Measurements from ENCODE around the gene CCL13. TPM values are rescaled to one million over a fixed set of nuclear protein-coding genes. Genes with fewer than 3 reads are reported as not detected.

Gene CCL13
- total RNA-seq, 4 donors from 2014 or later: 3.0 to 4.1 TPM; not detected in 2

DNA sequence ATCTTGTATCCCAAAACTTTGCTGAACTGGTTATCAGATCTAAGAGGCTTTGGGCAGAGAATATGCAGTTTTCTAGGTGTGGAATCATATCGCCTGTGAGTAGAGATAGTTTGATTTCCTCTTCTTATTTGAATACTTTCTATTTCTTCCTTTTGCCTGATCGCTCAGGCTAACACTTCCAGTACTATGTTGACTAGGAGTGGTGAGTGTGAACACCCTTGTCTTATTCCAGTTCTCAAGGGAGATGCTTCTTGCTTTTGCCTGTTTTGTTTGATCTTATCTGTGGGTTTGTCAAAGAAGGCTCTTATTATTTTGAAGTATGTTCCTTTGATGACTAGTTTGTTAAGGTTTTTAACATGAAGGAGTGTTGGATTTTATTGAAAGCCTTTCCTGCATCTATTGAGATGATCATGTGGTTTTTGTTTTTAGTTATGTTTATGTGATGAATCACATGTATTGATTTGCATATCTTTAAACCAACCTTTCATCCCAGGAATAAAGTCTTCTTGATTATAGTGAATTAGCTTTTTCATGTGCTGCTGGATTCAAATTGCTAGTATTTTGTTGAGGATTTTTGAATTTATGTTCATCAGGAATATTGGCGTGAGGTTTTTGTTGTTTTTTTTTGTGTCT lies 17.0 kb upstream of the CCL13 start:
- H3K4me1 ChIP-seq: no peaks in the 10 kb centered on the region
- no peak overlapping the region for H3K4me3 ChIP-seq
- TF ChIP-seq POLR2A (IDR thresholded peaks at IDR 0.05): no peak
- TF ChIP-seq, protein P1, sequence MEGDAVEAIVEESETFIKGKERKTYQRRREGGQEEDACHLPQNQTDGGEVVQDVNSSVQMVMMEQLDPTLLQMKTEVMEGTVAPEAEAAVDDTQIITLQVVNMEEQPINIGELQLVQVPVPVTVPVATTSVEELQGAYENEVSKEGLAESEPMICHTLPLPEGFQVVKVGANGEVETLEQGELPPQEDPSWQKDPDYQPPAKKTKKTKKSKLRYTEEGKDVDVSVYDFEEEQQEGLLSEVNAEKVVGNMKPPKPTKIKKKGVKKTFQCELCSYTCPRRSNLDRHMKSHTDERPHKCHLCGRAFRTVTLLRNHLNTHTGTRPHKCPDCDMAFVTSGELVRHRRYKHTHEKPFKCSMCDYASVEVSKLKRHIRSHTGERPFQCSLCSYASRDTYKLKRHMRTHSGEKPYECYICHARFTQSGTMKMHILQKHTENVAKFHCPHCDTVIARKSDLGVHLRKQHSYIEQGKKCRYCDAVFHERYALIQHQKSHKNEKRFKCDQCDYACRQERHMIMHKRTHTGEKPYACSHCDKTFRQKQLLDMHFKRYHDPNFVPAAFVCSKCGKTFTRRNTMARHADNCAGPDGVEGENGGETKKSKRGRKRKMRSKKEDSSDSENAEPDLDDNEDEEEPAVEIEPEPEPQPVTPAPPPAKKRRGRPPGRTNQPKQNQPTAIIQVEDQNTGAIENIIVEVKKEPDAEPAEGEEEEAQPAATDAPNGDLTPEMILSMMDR (IDR thresholded peaks at IDR 0.05): no peak
- no peak overlapping the region for H3K27ac ChIP-seq
- no peaks in the 10 kb centered on the region for H3K27me3 ChIP-seq
- H3K36me3 ChIP-seq: no peaks in the 10 kb centered on the region
- DNase-seq: no peak
- intact Hi-C loops (cut with DNase I; ENCODE audit: low total_unique reads): no loop called here
- H3K9me3 ChIP-seq: no peaks in the 10 kb centered on the region

DNA sequence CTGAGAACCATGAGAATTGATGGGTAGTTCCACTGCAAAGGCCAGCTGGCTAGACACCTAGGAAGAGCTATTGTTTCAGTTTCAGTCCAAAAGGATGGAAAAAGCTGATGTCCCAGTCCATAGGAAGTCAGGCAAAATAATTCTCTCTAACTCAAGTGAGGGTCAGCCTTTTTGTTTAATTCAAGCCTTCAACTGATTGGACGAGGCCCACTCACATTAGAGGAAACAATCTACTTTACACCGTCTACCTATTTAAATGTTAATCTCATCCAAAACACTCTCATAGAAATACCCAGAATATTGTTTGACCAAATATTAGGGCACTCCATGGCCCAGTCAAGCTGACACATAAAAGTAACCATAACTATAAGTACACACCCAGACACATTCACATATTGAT lies 14.4 kb upstream of the CCL13 start:
- Histone ChIP-seq H3K4me3 (no peak overlapping the region), H3K27me3 (no peaks in the 10 kb centered on the region), H3K9me3 (no peaks in the 10 kb centered on the region), H3K27ac (no peak overlapping the region), H3K36me3 (no peaks in the 10 kb centered on the region), H3K4me1 (no peaks in the 10 kb centered on the region)
- TF ChIP-seq, protein P1 (IDR thresholded peaks at IDR 0.05): no peak
- no peak for TF ChIP-seq POLR2A (IDR thresholded peaks at IDR 0.05)
- no peak for DNase-seq
- intact Hi-C loops (cut with DNase I; ENCODE audit: low total_unique reads): no loop called here

DNA sequence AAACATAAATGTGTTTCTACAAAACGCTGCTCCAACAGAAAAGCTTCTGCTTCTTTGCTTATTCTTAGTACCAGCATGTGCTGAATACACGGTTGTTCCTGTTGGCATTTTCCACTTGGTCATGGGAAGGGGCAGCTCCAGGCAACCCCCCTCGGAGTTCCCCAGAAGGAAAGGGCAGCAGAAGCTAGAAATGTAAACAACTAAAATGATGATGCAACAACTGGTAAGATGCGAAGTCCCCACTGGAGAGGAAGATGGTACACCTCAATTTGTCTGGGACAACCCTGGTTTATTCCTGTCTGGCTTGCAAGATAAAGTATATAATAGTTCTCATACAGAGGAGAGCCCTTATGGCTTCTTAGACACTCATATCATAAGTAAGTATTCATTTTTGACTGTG lies 9.2 kb upstream of the CCL13 start:
- intact Hi-C loops (cut with DNase I; ENCODE audit: low total_unique reads): no loop called here
- Histone ChIP-seq H3K9me3 (no peaks in the 10 kb centered on the region), H3K27ac (no peak overlapping the region), H3K4me1 (no peaks in the 10 kb centered on the region), H3K36me3 (no peaks in the 10 kb centered on the region), H3K4me3 (no peak overlapping the region), H3K27me3 (no peaks in the 10 kb centered on the region)
- no peak for TF ChIP-seq POLR2A (IDR thresholded peaks at IDR 0.05)
- TF ChIP-seq, protein P1 (IDR thresholded peaks at IDR 0.05): no peak
- DNase-seq: no peak

DNA sequence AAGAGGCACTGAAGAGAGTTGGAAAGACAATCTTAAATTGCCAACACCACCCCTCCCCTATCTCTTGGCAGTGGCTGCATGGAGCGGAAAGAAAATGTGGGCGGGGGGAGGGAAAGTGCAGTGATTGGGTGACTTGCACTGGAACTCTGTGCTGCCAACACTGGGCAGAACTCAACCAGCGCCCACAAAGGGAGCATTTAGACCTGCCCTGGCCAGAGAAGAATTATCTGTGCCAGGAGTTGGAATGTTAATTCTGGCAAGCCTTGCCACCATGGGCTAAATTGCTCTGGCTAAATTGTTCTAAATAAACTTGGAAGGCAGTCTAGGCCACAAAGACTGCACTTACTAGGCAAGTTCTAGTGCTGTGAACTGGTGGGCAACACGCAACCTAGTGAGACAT lies 6.5 kb upstream of the CCL13 start:
- H3K36me3 ChIP-seq: no peaks in the 10 kb centered on the region
- no peak for TF ChIP-seq POLR2A (IDR thresholded peaks at IDR 0.05)
- TF ChIP-seq, protein P1 (IDR thresholded peaks at IDR 0.05): no peak
- no peak overlapping the region for H3K4me3 ChIP-seq
- H3K27me3 ChIP-seq: no peaks in the 10 kb centered on the region
- H3K4me1 ChIP-seq: no peaks in the 10 kb centered on the region
- intact Hi-C loops (cut with DNase I; ENCODE audit: low total_unique reads): no loop called here
- no peak for DNase-seq
- H3K27ac ChIP-seq: no peak overlapping the region
- no peaks in the 10 kb centered on the region for H3K9me3 ChIP-seq

DNA sequence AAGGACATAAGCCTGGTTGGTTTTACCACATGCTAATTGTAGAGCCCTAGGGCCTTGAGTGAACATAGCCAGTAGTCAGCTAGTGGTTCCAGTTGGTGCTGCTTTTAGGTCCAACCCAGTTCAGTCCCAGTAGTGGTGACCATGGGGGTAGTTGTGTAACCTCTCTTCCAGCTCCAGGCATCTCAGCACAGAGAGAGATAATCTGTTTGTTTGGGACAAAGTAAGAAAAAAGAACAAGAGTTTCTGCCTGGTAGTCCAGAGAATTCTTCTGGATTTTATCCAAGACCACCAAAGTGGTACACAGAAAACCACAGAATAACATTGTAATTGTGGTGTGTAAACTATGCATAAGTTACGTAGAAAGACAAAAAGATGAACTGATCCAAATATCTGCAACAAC lies 5.2 kb upstream of the CCL13 start:
- no peak for DNase-seq
- H3K36me3 ChIP-seq: no peaks in the 10 kb centered on the region
- no peaks in the 10 kb centered on the region for H3K9me3 ChIP-seq
- TF ChIP-seq, protein P1 (IDR thresholded peaks at IDR 0.05): no peak
- TF ChIP-seq POLR2A (IDR thresholded peaks at IDR 0.05): no peak
- H3K27ac ChIP-seq: no peak overlapping the region
- no peak overlapping the region for H3K4me3 ChIP-seq
- intact Hi-C loops (cut with DNase I; ENCODE audit: low total_unique reads): no loop called here
- no peaks in the 10 kb centered on the region for H3K4me1 ChIP-seq
- no peaks in the 10 kb centered on the region for H3K27me3 ChIP-seq

All from uterus (tissue), 4 donors.